HG02610 (cell line): ENCODE results near the gene CCSER1.
"Not testable (repeated sequence)": the region's sequence is repeated elsewhere in the genome, so short reads cannot be mapped to it uniquely, and the experiment has no call there.

ENCODE experiments used
- ATAC-seq: cut with Tn5 transposase; IDR thresholded peaks from one replicate; pipeline ENCODE4 v1.9.1; 2021; ENCODE audit warnings: mild to moderate bottlenecking, moderate library complexity; ENCODE audit not compliant: unreplicated experiment

The CCSER1 gene

GRCh38 chr4:90641861-90642599 lies 514.8 kb downstream of the CCSER1 start:
- ATAC-seq, result no peak

GRCh38 chr4:90643156-90643555 lies 516.0 kb downstream of the CCSER1 start:
- no peak for ATAC-seq

- ATAC-seq, result no peak
These were observed 521.1 kb downstream of the CCSER1 start for GRCh38 chr4:90648311-90648710.

GRCh38 chr4:90648791-90649190 lies 521.6 kb downstream of the CCSER1 start:
- ATAC-seq, result no peak

GRCh38 chr4:90660672-90661071 lies 533.5 kb downstream of the CCSER1 start:
- ATAC-seq, result no peak

- ATAC-seq, result peak; percentile 71
These were observed 543.0 kb downstream of the CCSER1 start for GRCh38 chr4:90670183-90670582.

- no peak for ATAC-seq
These were observed 562.5 kb downstream of the CCSER1 start for GRCh38 chr4:90689739-90690138.

- ATAC-seq, result no peak
These were observed 568.2 kb downstream of the CCSER1 start for GRCh38 chr4:90695411-90695810.

GRCh38 chr4:90705501-90705900 lies 578.3 kb downstream of the CCSER1 start:
- ATAC-seq, result not testable (repeated sequence)

GRCh38 chr4:90715242-90715641 lies 588.0 kb downstream of the CCSER1 start:
- peak; percentile 99 for ATAC-seq

GRCh38 chr4:90718931-90719330 lies 591.7 kb downstream of the CCSER1 start:
- ATAC-seq, result no peak

GRCh38 chr4:90727938-90728337 lies 600.7 kb downstream of the CCSER1 start:
- no peak for ATAC-seq

- ATAC-seq, result no peak
These were observed 603.6 kb downstream of the CCSER1 start for GRCh38 chr4:90730752-90731151.

GRCh38 chr4:90733211-90733610 lies 606.0 kb downstream of the CCSER1 start:
- no peak for ATAC-seq

GRCh38 chr4:90745176-90745575 lies 618.0 kb downstream of the CCSER1 start:
- no peak for ATAC-seq

GRCh38 chr4:90753068-90753467 lies 625.9 kb downstream of the CCSER1 start:
- ATAC-seq, result no peak

- ATAC-seq, result no peak
These were observed 630.4 kb downstream of the CCSER1 start for GRCh38 chr4:90757534-90758060.

- no peak for ATAC-seq
These were observed 632.9 kb downstream of the CCSER1 start for GRCh38 chr4:90760059-90760458.

- no peak for ATAC-seq
These were observed 639.6 kb downstream of the CCSER1 start for GRCh38 chr4:90766837-90767236.

- no peak for ATAC-seq
These were observed 642.1 kb downstream of the CCSER1 start for GRCh38 chr4:90769251-90769650.

- ATAC-seq, result no peak
These were observed 653.0 kb downstream of the CCSER1 start for GRCh38 chr4:90780193-90780592.

GRCh38 chr4:90786602-90787001 lies 659.4 kb downstream of the CCSER1 start:
- no peak for ATAC-seq

- no peak for ATAC-seq
These were observed 665.5 kb downstream of the CCSER1 start for GRCh38 chr4:90792696-90793095.
